Retinal pigment epithelial cell (primary cell): ENCODE results near the gene PPL.

ENCODE experiments used
- DNase-seq: peaks from one replicate; pipeline ENCODE4 v3.0.0-alpha.2; 2010; ENCODE audit warnings: low read depth
- H3K4me3 ChIP-seq: 2 replicates; pipeline ENCODE4 v1.5.1; 2011; ENCODE audit warnings: mild to moderate bottlenecking, low read length, control low read depth, moderate library complexity
- TF ChIP-seq, protein P1 (sequence below): conservative IDR thresholded peaks from 2 replicates; pipeline ENCODE4 v1.5.1; 2011; ENCODE audit warnings: low read depth, low read length, control low read depth, inconsistent platforms

PPL gene

DNA sequence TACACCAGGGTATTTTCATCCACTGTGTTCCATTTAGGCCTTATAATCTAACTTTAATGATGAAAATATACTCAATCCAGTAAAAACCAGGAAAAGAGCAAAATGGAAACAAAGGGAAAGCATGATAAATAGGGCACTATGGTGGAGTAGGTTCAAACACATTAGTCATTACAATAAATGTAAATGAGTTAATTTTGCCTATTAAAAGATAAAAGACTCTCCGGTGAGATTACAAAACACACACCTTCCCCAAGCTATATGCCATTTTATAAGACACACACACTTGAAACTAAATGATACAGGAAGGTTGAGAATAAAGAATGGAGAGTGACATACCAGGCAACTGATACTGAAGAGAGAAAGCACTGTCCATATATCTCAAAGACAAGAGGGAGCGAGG is 10.0 kb downstream of the PPL start:
- no peak for DNase-seq
- no peak overlapping the region for H3K4me3 ChIP-seq
- TF ChIP-seq, protein P1, sequence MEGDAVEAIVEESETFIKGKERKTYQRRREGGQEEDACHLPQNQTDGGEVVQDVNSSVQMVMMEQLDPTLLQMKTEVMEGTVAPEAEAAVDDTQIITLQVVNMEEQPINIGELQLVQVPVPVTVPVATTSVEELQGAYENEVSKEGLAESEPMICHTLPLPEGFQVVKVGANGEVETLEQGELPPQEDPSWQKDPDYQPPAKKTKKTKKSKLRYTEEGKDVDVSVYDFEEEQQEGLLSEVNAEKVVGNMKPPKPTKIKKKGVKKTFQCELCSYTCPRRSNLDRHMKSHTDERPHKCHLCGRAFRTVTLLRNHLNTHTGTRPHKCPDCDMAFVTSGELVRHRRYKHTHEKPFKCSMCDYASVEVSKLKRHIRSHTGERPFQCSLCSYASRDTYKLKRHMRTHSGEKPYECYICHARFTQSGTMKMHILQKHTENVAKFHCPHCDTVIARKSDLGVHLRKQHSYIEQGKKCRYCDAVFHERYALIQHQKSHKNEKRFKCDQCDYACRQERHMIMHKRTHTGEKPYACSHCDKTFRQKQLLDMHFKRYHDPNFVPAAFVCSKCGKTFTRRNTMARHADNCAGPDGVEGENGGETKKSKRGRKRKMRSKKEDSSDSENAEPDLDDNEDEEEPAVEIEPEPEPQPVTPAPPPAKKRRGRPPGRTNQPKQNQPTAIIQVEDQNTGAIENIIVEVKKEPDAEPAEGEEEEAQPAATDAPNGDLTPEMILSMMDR: no peak

DNA sequence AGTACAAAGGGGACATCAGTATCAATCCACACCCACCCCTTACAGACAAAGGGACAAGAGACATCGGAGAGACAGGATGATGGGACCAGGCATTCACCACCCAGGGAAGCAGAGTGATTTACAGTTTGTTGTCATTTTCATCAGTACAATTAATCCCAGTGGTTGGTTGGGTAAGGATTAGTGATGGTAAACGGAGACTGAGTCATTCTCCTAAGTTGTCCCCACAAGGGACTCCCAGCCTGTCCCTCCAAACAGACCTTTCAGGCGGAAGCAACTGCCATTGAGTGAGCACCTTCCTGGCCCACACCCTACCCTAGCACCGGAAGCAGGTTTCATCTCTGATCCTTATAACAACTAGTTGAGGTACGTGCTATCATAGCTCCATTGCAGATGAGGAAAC is 11.2 kb downstream of the PPL start:
- no peak for DNase-seq
- TF ChIP-seq, protein P1: no peak
- no peak overlapping the region for H3K4me3 ChIP-seq

DNA sequence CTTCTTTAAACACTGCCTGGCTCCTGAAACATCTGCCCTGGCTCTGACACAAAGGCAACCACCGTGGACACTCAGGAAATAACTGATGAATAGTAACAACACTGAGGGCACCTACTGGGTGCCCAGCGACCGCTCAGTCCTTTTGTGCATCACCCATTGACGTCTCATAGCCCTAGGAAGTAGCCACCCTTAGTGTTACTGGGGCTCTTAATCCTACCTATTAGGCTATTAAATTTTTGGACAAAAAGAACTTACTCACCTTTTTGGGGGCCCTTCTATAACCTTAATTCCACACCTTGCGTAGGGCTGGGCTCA is 11.7 kb downstream of the PPL start:
- no peak overlapping the region for H3K4me3 ChIP-seq
- no peak for DNase-seq
- TF ChIP-seq, protein P1: no peak

DNA sequence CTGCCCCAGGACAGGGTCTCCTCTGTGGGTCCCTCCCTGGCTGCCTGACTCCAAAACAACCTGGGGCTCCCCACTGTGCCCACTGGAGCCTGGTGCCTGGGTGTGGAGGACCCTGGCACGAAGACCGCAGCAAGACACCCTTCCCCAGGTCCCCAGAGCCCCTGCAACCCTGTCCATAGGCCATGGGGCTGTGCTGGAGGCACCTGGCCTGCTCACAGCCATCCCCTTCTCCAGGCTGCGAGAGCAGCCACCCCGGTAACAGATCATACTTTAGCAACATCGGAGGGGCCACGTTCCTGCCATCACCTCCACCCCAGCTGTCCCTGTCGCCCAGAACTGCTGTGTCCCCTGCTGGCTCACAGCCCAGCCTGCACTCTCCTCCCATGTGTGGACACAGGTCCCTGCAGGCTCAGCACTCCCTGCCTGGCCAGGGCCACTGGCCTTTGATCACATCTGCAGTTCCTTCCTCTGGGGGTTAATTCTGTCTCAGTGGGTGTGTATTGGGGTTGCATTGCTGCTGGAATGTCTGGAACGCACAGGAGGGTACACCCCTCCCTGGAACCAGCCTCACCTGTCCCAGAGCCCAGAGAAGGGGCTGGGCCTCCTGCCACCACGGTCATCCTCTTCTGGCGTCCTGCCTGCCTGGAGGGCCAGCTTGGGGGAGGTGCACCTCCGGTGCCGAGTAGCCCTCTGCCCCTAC is 12.2 kb downstream of the PPL start:
- H3K4me3 ChIP-seq: no peak overlapping the region
- DNase-seq: no peak
- TF ChIP-seq, protein P1: no peak

DNA sequence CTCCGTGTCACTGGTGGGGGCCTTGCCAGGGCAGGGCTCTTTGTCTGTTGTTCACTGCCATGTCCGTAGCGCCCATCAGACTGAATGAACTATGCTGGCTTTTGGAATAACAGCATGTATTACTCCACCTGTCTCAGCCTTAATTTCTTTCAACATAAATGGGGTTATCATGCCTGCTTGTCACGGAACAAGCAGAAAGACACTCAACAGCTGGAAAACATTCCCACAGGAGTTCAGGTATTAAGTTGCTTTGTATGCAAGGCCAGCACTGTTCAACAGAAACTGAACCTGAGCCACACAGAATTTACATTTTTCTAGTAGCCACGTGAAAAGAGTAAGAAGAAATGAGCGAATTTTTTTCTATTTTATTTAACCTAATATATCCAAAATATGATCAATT is 13.1 kb downstream of the PPL start:
- no peak overlapping the region for H3K4me3 ChIP-seq
- TF ChIP-seq, protein P1: no peak
- no peak for DNase-seq

DNA sequence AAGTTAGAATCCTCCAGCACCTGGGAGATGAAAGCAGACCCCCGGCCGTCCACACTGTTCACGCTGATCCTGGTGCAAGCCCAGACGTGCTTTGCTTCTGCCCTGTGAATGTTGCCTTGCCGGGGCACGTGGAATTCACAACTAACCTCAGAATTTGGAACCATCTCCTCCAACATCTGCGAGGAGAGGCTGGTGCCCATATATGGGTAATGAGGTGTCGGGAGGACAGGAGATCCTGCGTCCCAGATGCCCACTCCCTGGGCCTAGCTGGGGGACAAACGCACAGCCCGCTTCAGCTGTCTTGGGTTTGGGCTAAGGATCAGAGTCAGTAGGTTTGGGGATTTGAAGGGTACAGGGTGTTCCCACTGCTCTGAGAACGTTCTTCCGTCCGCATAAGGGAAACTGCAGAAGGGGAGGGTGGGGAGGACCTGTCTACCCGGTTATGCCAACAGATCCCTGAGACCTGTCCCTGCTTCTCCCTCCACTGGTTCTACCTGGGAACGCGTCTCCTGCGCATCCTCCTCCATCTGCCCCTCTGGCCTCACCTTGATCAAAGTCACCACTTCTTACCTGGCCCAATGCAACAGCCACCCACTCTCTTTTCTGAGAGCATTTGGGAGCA is 14.1 kb downstream of the PPL start:
- DNase-seq: no peak
- TF ChIP-seq, protein P1: no peak
- H3K4me3 ChIP-seq: no peak overlapping the region

DNA sequence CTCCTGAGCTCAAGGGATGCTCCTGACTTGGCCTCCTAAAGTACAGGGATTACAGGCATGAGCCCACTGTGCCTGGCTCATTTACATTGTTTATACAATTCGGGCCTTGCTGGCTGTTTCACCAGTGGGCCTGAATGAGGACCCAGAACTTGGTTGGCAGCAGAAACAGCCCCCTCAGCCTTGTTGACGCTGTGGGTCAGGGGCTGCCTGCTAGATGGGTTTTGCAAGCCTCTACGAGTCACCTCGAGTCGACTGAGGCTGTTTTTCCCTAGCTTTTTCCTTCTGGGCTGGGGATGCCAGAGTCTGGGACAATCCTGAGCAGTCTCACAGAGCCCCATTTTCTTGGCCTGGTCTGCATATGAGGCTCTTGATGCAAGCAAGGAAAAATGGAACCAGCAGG is 16.1 kb downstream of the PPL start:
- no peak for DNase-seq
- TF ChIP-seq, protein P1: no peak
- no peak overlapping the region for H3K4me3 ChIP-seq
